ENCODE measurements around the gene CALY.
"Not testable (repeated sequence)": the region's sequence is repeated elsewhere in the genome, so short reads cannot be mapped to it uniquely, and the experiment has no call there.

Gene CALY, protein sequence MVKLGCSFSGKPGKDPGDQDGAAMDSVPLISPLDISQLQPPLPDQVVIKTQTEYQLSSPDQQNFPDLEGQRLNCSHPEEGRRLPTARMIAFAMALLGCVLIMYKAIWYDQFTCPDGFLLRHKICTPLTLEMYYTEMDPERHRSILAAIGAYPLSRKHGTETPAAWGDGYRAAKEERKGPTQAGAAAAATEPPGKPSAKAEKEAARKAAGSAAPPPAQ

DNA sequence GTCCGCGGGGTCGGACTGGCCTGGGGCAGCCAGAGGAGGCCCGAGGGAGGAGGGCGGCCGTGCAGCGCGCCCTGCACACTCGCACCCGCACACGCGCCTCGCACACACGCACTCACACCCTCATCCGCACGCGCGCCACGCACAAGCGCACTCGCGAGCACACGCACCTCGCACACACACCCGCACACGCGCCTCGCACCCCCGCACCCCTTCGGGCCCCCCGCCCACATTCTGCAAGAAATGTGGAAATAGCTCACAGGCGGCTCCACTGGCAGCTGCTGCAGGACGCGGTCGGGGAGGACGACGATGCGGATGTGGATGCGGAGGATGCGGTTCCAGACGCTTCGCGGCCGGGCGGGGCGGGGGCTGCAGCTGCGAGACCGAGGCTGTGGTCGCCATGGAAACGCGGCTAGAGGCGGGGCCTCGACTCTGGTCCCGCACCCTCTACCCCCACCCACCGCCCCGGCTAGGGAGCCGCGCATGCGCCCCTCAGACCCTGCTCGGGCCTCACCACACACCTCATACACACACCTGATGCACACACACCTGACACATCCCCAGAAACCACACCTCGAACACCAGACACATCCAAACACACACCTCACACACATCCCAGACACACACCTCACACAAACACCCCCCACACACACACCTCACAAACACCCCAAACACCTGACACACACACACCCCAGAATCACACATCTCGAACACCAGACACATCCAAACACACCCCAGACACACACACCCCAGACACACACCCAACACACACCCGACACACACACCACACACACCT, at the start of gene CALY:
TSS of gene CALY (minus strand) at position 320 of the 793 bp plus-strand sequence. CDS start 7,907 bp downstream, outside the sequence.
- DNase-seq (ENCODE audit: low read depth in 2 of 2), result no peak

DNA sequence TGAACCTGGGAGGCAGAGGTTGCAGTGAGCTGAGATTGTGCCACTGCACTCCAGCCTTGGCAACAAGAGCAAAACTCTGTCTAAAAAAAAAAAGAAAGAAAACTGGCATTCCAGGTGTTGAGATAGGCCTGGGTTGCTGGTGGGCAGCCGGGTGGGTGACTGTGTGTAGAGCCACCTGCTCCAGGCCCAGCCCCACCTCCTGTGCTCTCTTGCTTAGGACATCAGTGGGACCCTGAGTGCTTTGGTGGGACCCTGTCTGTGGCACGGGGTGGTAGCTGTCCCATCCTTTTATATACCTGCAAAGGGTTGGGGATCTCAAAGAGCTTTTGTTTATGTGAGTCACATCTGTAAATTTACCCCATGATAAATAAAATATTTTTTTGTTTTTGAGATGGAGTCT, 48.5 kb upstream of the CALY start:
- no peak for DNase-seq (ENCODE audit: low read depth in 2 of 2)

DNA sequence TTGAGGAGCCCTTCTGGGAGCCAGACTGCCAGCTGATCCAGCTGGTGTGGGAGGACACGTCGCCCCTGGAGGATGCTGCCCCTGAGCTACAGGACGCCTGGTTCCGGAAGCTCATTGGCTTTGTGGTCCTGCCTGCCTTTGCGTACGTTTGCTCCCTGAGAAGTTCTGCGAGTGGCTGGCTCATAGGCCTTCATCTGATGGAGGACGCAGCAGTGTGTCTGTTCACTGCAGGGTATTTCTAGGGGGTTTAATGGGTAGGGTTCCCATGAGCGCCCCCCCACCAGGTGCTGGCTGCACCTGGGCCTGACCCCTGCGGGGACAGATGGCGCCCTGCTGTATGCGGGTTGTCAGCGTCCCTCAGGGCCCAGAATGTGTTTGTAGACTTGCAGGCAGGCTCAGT, 47.4 kb upstream of the CALY start:
- DNase-seq (ENCODE audit: low read depth in 2 of 2), result no peak

DNA sequence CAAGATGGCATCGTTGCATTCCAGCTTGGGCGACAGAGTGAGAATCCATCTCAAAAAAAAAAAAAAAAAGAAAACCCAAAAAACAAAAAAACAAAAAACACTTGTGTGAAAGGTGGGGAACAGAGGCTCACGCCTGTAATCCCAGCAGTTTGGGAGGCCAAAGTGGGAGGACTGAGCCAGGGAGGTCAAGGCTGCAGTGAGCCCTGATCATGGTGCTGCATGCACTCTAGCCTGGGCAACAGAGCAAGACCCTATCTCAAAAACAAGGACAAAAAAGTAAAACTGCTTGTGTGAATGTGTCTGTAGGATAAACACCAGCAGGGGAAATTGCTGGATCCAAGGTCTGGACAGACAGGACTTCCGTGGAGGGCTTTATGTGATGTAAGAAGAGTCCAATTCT, 46.9 kb upstream of the CALY start:
- DNase-seq (ENCODE audit: low read depth in 2 of 2), result no peak

DNA sequence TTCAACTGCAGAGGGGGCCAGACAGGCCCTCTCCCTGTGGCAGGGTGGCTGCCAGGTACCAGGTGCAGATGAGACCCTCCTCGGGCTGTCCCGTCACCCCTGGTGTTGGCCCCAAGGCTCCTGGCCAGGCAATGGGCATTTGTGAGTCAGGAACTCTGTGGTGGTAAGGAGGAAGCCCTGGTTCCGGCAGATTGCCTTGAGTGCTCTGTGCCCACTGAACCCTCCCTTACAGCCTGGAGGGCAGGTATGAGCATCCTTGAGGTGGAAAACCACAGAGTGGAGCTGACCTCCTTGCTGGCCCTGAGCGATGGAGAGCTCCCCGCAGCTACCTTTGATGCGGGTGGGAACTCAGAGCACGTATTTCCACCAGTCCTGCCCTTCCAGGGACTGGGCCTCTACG, 44.3 kb upstream of the CALY start:
- DNase-seq (ENCODE audit: low read depth in 2 of 2), result no peak

DNA sequence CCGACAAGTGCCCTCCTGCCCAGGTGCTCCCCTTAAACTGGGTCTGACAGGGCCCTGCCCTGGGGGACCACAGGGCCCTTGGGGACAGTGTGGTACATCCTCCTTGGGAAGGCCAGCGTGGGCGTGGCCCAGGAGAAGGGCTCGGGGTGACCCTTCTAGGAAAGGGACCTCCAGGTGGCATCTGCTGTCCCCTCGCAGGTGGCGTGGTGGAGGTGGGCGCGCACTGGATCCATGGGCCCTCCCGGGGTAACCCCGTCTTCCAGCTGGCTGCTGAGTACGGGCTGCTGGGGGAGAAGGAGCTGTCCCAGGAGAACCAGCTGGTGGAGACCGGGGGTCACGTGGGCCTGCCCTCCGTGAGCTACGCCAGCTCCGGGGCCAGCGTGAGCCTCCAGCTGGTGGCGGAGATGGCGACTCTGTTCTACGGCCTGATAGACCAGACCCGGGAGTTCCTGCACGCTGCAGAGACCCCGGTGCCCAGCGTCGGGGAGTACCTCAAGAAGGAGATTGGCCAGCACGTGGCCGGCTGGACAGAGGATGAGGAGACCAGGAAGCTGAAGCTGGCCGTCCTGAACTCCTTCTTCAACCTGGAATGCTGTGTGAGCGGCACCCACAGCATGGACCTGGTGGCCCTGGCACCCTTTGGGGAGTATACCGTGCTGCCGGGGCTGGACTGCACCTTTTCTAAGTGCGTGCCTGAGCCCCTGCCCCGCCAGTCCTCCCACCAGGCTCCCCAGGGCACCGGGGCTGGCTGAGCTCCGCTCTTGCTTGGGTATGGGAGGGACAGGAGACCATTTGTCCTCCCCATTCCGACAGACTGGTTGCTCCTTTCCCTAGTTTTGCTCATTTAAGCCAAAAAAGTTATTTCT, 43.3 kb upstream of the CALY start:
- DNase-seq (ENCODE audit: low read depth in 2 of 2), result no peak

DNA sequence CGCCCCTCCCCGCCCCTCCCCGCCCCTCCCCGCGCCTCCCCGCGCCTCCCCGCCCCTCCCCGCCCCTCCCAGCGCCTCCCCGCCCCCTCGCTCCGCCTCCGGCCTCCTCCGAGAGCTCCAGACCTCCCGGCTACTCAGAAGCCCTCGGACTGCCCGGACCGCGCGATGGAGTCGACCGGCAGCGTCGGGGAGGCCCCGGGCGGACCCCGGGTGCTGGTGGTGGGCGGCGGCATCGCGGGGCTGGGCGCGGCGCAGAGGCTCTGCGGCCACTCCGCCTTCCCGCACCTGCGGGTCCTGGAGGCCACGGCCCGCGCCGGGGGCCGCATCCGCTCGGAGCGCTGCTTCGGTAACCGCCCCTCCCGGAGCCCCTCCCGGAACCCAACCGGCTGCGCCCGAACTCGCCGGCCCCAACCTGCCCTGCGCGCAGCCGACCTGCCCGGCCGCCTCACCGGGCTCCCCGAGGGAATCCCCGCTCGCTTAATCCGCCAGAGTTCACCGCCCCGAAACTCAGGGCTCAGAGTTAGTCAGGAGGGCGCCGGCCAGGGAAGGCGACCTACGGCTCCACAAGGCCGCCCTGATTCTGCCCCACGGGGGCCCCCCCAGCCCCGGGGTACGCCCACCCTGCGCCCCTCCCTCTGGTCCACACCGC, 42.6 kb upstream of the CALY start, which contains the start of gene PAOX:
TSS of gene PAOX (plus strand) at position 111 of the 649 bp plus-strand sequence. CDS start at position 166, 55 bp downstream.
- no peak for DNase-seq (ENCODE audit: low read depth in 2 of 2)

DNA sequence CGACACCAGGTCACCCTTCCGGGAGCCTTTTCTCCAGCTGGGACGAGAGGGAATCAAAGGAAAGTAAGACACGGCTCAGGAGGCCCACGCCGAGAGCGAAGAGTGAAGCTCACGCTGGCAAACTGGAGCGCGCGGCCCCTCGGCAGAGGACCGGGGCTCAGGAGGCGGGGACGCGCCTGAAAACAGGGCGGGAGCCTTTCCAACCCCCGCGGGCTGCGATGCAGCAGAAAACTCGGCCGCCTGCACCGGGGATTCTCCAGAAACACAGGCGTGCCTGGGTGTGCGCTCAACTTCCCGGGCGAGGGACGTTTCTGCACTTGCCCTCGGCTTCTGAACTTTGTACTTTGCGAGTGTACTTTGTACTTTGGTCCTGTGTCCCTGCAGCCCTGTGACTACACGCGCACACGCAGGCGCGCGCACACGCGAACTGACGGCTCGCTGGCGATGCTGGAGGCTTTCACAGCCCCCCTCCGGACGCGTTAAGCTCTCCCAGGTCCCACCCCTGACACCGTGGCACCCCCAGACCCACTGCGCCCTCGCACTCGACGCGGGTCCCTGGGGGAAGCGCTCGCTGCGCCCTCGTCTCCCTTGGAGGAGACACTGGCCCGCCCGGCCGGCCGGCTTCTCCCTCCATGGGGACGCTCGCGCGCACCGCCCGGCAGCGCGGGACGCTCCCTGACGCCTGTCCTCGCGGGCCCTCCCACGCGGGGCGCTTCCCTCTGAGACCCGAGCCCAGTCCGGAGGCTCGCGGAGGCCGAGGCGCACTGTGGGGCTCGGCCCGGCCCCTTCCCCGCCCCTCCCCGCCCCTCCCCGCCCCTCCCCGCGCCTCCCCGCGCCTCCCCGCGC, 41.8 kb upstream of the CALY start:
- DNase-seq (ENCODE audit: low read depth in 2 of 2), result peak in 1 of 2 experiments; percentile 11

DNA sequence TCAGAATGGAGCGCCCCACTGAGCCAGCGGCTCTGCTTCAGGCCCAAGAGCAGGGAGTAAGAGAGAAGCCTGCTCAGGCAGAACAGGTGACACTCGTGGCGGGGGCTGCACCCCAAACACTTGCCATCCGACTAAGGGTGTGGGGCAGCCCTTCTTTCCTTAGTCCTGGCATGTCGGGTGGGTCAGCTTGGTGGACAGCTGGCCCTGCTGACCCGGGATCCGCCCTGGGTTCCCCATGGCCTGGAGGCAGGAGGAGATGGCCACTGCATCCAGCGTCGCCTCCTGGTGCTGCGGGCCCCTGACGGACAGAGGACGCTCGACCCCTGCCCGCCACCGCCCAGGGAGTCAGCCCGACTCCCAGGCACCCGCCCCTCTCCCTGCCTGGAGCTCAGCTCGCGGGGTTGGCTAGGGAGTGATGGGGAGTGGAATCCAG, 41.1 kb upstream of the CALY start:
- DNase-seq (ENCODE audit: low read depth in 2 of 2), result no peak

DNA sequence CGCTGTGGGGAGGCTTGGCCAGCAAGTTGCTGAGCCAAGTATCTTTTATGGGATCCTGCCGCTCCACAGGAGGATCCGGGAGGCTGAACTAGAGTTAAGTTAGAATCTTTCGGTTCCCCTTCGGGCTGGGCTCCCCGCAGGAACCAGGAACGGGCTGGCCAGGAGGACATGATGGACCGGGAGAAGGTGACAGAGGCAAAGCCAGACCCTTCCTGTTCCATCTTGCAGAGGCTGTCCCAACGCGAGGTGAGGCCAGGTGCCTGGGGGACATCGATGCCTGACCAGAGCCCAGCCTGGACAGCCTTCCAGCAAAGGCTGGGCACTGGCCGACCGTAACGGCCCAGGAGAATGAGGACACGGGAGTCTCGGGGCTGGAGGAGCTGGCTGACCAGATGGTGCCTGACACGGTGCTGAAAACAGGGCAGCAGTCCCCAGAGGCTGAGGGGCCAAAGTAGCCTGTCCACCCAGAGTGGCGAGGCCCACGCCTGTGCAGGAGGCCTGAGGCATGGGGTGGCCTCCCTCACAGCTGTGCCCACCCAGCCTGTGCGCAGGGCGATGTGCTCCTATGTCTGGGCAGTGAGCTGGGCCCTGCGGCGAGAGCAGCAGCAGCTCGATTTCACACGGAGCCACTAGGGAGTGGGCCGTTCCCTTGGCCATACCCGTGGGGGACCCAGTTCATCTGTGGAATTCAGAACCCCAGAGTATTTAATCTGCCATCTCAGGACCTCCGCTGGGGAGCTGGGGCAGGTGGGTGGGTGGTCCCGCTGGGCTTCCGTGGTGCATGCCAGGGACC, 40.5 kb upstream of the CALY start:
- no peak for DNase-seq (ENCODE audit: low read depth in 2 of 2)

DNA sequence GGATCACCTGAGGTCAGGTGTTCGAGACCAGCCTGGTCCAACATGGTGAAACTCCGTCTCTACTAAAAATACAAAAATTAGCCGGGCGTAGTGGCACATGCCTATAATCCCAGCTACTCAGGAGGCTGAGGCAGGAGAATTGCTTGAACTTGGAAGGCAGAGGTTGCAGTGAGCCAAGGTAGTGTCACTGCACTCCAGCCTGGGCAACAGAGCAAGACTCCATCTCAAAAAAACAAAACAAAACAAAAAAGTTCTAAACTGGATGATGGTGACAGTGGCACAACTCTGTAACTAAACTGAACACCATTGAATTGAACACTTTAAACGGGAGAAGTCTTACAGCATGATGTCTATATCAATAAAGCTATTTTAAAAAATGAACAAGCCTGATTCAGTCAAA, 39.5 kb upstream of the CALY start:
- DNase-seq (ENCODE audit: low read depth in 2 of 2), result not testable (repeated sequence)

DNA sequence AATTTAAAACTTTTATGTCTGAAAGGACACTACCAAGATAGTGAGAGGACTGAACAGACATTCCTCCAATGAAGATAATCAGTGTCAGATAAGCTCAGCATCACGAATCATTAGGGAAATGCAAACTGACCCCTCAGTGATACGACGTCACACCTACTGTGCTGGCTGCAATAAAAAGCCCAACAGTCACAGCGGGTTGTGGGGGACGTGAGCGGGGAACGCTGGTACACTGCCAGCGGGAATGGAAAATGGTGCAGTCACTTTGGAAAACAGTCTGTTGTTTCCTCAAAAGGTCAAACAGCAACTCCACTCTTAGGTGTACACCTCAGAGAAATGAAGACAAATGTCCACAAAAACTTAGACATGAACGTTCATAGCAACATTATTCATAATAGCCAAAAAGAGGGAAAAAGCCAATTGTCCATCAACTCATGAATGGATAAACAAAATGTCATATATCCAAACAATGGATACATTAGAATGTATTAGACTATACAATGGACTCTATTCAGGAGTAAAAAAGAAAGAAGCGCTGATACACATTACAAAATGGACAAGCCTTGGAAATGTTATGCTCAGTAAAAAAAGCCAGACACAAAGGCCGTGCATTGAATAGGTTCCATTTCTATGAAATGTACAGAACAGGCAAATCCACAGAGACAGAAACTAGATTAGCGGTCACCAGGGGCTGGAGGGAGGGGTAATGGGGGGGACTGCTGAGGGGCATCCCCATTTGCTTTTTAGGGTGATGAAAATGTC, 38.8 kb upstream of the CALY start:
- DNase-seq (ENCODE audit: low read depth in 2 of 2), result no peak

DNA sequence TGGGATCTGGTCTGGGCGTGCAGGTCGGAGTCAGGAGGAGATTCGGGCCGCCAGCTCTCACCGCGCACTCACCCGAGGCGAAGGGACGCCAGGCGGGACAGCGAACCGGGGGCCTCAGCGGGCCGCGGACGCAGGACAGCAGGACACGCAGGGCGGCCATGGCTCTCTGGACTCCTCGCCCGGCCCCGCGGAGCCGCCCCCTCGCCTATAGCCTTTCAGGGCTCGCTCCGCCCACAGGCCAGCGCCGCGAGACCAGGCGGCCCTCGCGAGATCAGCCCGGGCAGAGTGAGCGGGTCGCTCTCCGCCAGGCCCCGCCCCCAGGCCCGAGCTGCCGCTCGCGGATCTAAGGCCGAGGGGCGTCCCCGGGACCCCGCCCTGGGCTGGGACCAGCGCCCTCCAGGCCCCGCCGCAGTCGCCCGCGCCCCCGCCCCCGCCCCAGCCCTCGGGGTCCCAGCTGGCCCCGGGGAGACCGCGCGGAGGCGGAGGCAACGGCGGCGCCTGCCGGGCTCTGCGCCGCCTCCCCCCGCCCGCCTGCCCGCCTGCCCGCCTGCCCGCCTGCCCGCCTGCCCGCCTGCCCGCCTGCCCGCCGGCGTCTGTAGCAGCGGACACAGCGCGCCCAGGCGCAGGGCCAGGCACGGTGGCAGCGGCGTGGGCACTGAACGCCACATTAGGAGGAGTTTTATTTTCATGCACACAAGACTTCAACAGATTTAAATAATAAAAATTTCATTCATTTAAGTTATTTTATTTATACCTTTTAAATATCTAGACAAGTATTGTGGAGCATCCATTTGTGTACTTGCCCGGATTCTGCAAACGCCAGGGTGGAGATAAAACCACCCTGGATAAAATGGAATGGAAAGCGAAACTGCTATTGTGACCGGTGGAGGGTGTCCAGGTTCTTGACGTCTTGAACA, 36.7 kb upstream of the CALY start, which contains the start of gene ECHS1:
TSS of gene ECHS1 (minus strand) at position 181 of the 917 bp plus-strand sequence. CDS start at position 160, 21 bp downstream.
- peak; percentile 74 to 78 for DNase-seq (ENCODE audit: low read depth in 2 of 2)

DNA sequence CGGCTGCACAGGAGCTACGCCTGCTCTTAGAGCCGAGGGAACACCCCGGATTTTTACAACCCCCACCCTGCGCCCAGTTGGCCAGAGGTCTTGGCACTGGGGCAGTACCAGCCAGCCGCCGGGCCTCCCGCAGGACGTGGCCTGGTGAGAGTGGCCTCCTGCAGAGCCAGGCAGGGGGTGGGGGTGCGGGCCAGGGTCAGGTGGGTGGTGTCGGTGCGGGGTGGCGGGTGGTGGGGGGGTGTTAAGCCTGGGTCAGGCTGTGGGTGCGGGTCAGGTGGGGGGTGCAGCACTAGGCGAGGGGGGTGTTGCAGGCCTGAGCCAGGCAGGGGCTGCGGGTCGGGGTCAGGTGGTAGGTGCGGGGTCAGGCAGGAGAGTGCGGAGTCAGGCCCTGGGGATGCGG, 35.8 kb upstream of the CALY start:
- no peak for DNase-seq (ENCODE audit: low read depth in 2 of 2)

DNA sequence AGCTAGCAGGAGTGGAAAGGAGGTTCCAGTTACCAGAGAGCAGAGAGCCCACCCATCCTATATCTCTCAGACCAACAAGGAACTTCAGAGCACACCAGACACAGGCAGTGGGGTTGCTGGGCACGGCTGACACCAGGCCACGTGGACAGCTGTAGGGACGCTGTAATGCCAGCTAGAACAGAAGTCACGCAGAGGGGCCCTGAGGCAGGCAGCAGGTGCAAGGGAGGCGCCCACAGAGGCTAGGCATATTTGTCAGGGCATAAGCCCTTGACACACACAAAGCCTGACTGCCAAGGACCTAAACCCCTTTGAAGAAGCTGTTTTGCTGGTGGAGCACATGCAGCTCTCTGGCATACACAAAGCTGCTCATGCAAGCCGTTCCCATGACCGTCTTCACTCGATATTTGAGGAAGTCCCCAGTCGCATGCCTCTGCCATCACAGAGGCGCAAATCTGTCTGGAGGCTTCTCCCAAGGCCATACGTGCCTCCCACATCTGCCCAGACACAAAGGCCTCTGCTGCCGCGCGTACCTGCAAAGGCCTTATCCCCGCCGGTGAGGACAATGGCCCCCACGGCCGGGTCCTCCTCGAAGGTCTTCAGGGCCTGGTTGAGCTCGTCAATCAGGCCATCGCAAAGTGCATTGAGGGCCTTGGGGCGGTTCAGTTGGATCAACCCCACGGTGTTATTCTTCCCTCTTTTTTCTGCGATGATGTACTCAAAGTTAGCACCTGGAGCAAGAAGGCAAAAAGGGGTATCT, 33.5 kb upstream of the CALY start:
- DNase-seq (ENCODE audit: low read depth in 2 of 2), result no peak

DNA sequence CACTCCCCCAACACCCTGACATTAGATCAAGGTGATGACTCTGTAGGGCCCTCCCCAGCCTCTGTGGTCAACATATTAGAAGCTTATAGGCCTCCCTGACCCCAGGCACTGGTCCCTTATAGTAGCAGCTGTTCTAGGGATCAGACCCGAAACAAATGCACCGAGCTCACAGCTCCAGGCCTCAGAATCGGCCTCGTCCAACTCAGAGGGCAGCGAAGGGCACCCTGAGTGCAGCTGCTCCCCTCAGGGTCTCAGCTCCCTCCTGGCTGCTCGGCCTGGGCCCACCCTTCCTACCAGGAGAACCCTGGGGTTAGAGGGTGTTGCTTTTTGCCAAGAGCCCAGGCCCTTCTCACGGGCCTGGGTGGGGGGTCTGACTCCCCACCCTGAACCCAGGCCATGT, 31.5 kb upstream of the CALY start:
- no peak for DNase-seq (ENCODE audit: low read depth in 2 of 2)

DNA sequence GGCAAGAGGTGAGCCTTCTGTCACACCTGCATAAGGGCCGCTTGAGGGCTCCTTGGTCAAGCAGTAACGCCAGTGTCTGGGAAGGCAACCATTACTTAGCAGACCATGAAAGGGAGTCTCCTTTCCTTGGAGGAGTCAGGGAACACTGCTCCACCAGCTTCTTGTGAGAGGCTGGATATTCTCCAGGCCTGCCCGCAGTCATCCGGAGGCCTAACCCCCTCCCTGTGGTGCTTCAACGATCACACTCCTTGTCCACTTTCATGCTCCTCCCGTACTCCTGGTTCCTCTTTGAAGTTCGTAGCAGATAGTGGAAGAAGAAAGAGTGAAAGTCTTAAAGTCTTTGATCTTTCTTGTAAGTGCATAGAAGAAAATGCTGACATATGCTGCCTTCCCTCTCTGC, 30.8 kb upstream of the CALY start:
- DNase-seq (ENCODE audit: low read depth in 2 of 2), result not testable (repeated sequence)
